ENCODE results near the gene SLC2A13. TPM values are rescaled to one million over a fixed set of nuclear protein-coding genes. Genes with fewer than 3 reads are reported as not detected.

The SLC2A13 gene
- total and polyA plus RNA-seq, 4 donors: 3.2 to 21.4 (median 7.4) TPM

GRCh38 chr12:39935839-39936238 lies 170.0 kb downstream of the SLC2A13 start:
- no peak for TF ChIP-seq CTCF (IDR thresholded peaks at IDR 0.05; ENCODE audit: control extremely low read depth, extremely low read depth)

GRCh38 chr12:39935275-39935674 lies 170.6 kb downstream of the SLC2A13 start:
- DNase-seq: no peak
- peaks cover 0 to 2% (median 0%) of the 10 kb centered on the region in 5 donors for H3K4me1 ChIP-seq (ENCODE audit: control insufficient read depth in 5 of 5, insufficient read depth in 5 of 5, low read length in 5 of 5)
- H3K36me3 ChIP-seq (ENCODE audit: control insufficient read depth in 4 of 4, insufficient read depth in 4 of 4, low read length in 4 of 4): no peaks in the 10 kb centered on the region
- no peaks in the 10 kb centered on the region for H3K9me3 ChIP-seq (ENCODE audit: control insufficient read depth in 4 of 4, insufficient read depth in 3 of 4, low read length in 3 of 4)
- no peak overlapping the region for H3K9ac ChIP-seq (ENCODE audit: insufficient read depth in 1 of 2, low read length in 2 of 2)
- ATAC-seq (ENCODE audit: insufficient read depth, low FRiP score): no peak
- H3K27ac ChIP-seq (ENCODE audit: low read depth in 1 of 2, low read length in 1 of 2): no peak overlapping the region
- H3K4me3 ChIP-seq: no peak overlapping the region
- TF ChIP-seq CTCF (IDR thresholded peaks at IDR 0.05; ENCODE audit: control extremely low read depth, extremely low read depth): no peak
- 88 to 90% methylated on average over 1 of the region's 1 CpG for WGBS, 2 donors
- no peaks in the 10 kb centered on the region for H3K27me3 ChIP-seq (ENCODE audit: control insufficient read depth in 3 of 3, insufficient read depth in 3 of 3, low read length in 2 of 3)

More at GRCh38 chr12:39935839-39936238, 170.0 kb downstream of the SLC2A13 start:
- peaks cover 0 to 2% (median 0%) of the 10 kb centered on the region in 5 donors for H3K4me1 ChIP-seq (ENCODE audit: control insufficient read depth in 5 of 5, insufficient read depth in 5 of 5, low read length in 5 of 5)
- no peaks in the 10 kb centered on the region for H3K27me3 ChIP-seq (ENCODE audit: control insufficient read depth in 3 of 3, insufficient read depth in 3 of 3, low read length in 2 of 3)
- no peaks in the 10 kb centered on the region for H3K36me3 ChIP-seq (ENCODE audit: control insufficient read depth in 4 of 4, insufficient read depth in 4 of 4, low read length in 4 of 4)
- no peaks in the 10 kb centered on the region for H3K9me3 ChIP-seq (ENCODE audit: control insufficient read depth in 4 of 4, insufficient read depth in 3 of 4, low read length in 3 of 4)
- ATAC-seq (ENCODE audit: insufficient read depth, low FRiP score): no peak
- no peak for DNase-seq
- H3K9ac ChIP-seq (ENCODE audit: insufficient read depth in 1 of 2, low read length in 2 of 2): no peak overlapping the region
- no peak overlapping the region for H3K4me3 ChIP-seq
- WGBS, 2 donors: 94 to 95% methylated on average over 2 of the region's 2 CpGs
- H3K27ac ChIP-seq (ENCODE audit: low read depth in 1 of 2, low read length in 1 of 2): no peak overlapping the region

GRCh38 chr12:39931857-39932256 lies 174.0 kb downstream of the SLC2A13 start:
- Histone ChIP-seq H3K4me3 (no peak overlapping the region), H3K9ac (ENCODE audit: insufficient read depth in 1 of 2, low read length in 2 of 2) (no peak overlapping the region), H3K4me1 (ENCODE audit: control insufficient read depth in 5 of 5, insufficient read depth in 5 of 5, low read length in 5 of 5) (peaks cover 0 to 2% (median 0%) of the 10 kb centered on the region in 5 donors), H3K9me3 (ENCODE audit: control insufficient read depth in 4 of 4, insufficient read depth in 3 of 4, low read length in 3 of 4) (no peaks in the 10 kb centered on the region), H3K27ac (ENCODE audit: low read depth in 1 of 2, low read length in 1 of 2) (no peak overlapping the region), H3K27me3 (ENCODE audit: control insufficient read depth in 3 of 3, insufficient read depth in 3 of 3, low read length in 2 of 3) (no peaks in the 10 kb centered on the region), H3K36me3 (ENCODE audit: control insufficient read depth in 4 of 4, insufficient read depth in 4 of 4, low read length in 4 of 4) (no peaks in the 10 kb centered on the region)
- no peak for TF ChIP-seq CTCF (IDR thresholded peaks at IDR 0.05; ENCODE audit: control extremely low read depth, extremely low read depth)
- DNase-seq (peak in 1 of 3 donors; percentile 19), ATAC-seq (ENCODE audit: insufficient read depth, low FRiP score) (no peak)

GRCh38 chr12:39931231-39931630 lies 174.7 kb downstream of the SLC2A13 start:
- no peak overlapping the region for H3K27ac ChIP-seq (ENCODE audit: low read depth in 1 of 2, low read length in 1 of 2)
- H3K27me3 ChIP-seq (ENCODE audit: control insufficient read depth in 3 of 3, insufficient read depth in 3 of 3, low read length in 2 of 3): no peaks in the 10 kb centered on the region
- H3K36me3 ChIP-seq (ENCODE audit: control insufficient read depth in 4 of 4, insufficient read depth in 4 of 4, low read length in 4 of 4): no peaks in the 10 kb centered on the region
- no peak for ATAC-seq (ENCODE audit: insufficient read depth, low FRiP score)
- peaks cover 0 to 2% (median 0%) of the 10 kb centered on the region in 5 donors for H3K4me1 ChIP-seq (ENCODE audit: control insufficient read depth in 5 of 5, insufficient read depth in 5 of 5, low read length in 5 of 5)
- H3K9me3 ChIP-seq (ENCODE audit: control insufficient read depth in 4 of 4, insufficient read depth in 3 of 4, low read length in 3 of 4): no peaks in the 10 kb centered on the region
- H3K4me3 ChIP-seq: no peak overlapping the region
- no peak for DNase-seq
- no peak for TF ChIP-seq CTCF (IDR thresholded peaks at IDR 0.05; ENCODE audit: control extremely low read depth, extremely low read depth)
- WGBS, 2 donors: 62 to 81% methylated on average over 4 of the region's 4 CpGs
- no peak overlapping the region for H3K9ac ChIP-seq (ENCODE audit: insufficient read depth in 1 of 2, low read length in 2 of 2)

Measured in lung (tissue), 12 donors.